WTC11 (cell line): ENCODE results near the gene CACNA1D. TPM values are rescaled to one million over a fixed set of nuclear protein-coding genes. Genes with fewer than 3 reads are reported as not detected.

Experiments used
- ATAC-seq: fragments of 200-7000 bp; cut with Tn5 transposase; 2 replicates; pipeline ENCODE4 v1.10.0; 2021; ENCODE audit warnings: mild to moderate bottlenecking, moderate library complexity
- CTCF ChIA-PET: fragments of 300-600 bp; sonication (Branson Sonifier 250); formaldehyde crosslinking; loops from one replicate; lab custom pipeline; 2021; ENCODE audit warnings: antibody characterized with exemption; lab: Charles Lee
- POLR2A ChIA-PET: fragments of 350-600 bp; sonication (Branson Sonifier 250); formaldehyde crosslinking; loops from one replicate; lab custom pipeline; 2021; ENCODE audit warnings: antibody characterized with exemption; lab: Charles Lee
- DNase-seq: peaks from one replicate; pipeline ENCODE4 v3.0.0; 2021; ENCODE audit warnings: low spot score
- H3K27ac Mint-ChIP-seq: 2 replicates; pipeline ENCODE4 v1.8.0; 2021; ENCODE audit warnings: mixed read lengths
- H3K27me3 Mint-ChIP-seq: 2 replicates; pipeline ENCODE4 v1.8.0; 2021; ENCODE audit warnings: low read depth, mild to moderate bottlenecking, moderate library complexity, mixed read lengths
- H3K36me3 Mint-ChIP-seq: 2 replicates; pipeline ENCODE4 v1.8.0; 2021; ENCODE audit warnings: mixed read lengths
- H3K4me1 Mint-ChIP-seq: 2 replicates; pipeline ENCODE4 v1.8.0; 2022; ENCODE audit warnings: mixed read lengths
- H3K4me3 Mint-ChIP-seq: 2 replicates; pipeline ENCODE4 v1.8.0; 2021; ENCODE audit warnings: mild to moderate bottlenecking, moderate library complexity, mixed read lengths
- H3K9me3 Mint-ChIP-seq: 2 replicates; pipeline ENCODE4 v1.8.0; 2021; ENCODE audit warnings: mixed read lengths
- ATF2 ChIP-seq: sonication (generic); formaldehyde crosslinking; IDR thresholded peaks from 2 replicates; pipeline ENCODE4 v1.8.1; 2022; ENCODE audit warnings: low read depth, missing genetic modification reagents, borderline replicate concordance
- ATF3 ChIP-seq: sonication (generic); formaldehyde crosslinking; conservative IDR thresholded peaks from 2 replicates; pipeline ENCODE4 v1.8.1; 2022; ENCODE audit warnings: mild to moderate bottlenecking, missing genetic modification reagents
- CREM ChIP-seq: sonication (generic); formaldehyde crosslinking; IDR thresholded peaks from 2 replicates; pipeline ENCODE4 v1.8.1; 2022; ENCODE audit warnings: mild to moderate bottlenecking, missing genetic modification reagents, moderate library complexity
- ESRRA ChIP-seq: sonication (generic); formaldehyde crosslinking; IDR thresholded peaks from 2 replicates; pipeline ENCODE4 v1.8.1; 2022; ENCODE audit warnings: mild to moderate bottlenecking, missing genetic modification reagents, borderline replicate concordance
- FOXK1 ChIP-seq: sonication (generic); formaldehyde crosslinking; IDR thresholded peaks from 2 replicates; pipeline ENCODE4 v1.8.0; 2022; ENCODE audit warnings: mild to moderate bottlenecking, moderate library complexity, missing genetic modification reagents
- GRHL2 ChIP-seq: fragments of 250-450 bp; sonication (Bioruptor Pico); IDR thresholded peaks from 2 replicates; pipeline ENCODE4 v1.8.0; 2022; ENCODE audit warnings: mild to moderate bottlenecking, moderate library complexity; ENCODE audit not compliant: insufficient replicate concordance, severe bottlenecking
- HMGXB4 ChIP-seq: sonication (generic); formaldehyde crosslinking; IDR thresholded peaks from 2 replicates; pipeline ENCODE4 v1.8.1; 2023; ENCODE audit warnings: mild to moderate bottlenecking, moderate library complexity, missing genetic modification reagents
- JUN ChIP-seq: sonication (generic); formaldehyde crosslinking; IDR thresholded peaks from 2 replicates; pipeline ENCODE4 v1.8.0; 2023; ENCODE audit warnings: mild to moderate bottlenecking, missing genetic modification reagents
- NFYB ChIP-seq: sonication (generic); formaldehyde crosslinking; conservative IDR thresholded peaks from 2 replicates; pipeline ENCODE4 v1.8.0; 2022; ENCODE audit warnings: low read depth, missing genetic modification reagents
- NR3C1 ChIP-seq: sonication (generic); formaldehyde crosslinking; conservative IDR thresholded peaks from 2 replicates; pipeline ENCODE4 v1.8.1; 2023; ENCODE audit warnings: low read depth, mild to moderate bottlenecking, missing genetic modification reagents
- PRDM15 ChIP-seq: sonication (generic); formaldehyde crosslinking; IDR thresholded peaks from 2 replicates; pipeline ENCODE4 v1.8.0; 2022; ENCODE audit warnings: missing genetic modification reagents
- SOX15 ChIP-seq: fragments of 250-450 bp; sonication (Bioruptor Pico); IDR thresholded peaks from 2 replicates; pipeline ENCODE4 v1.9.0; 2021; ENCODE audit warnings: mild to moderate bottlenecking
- TP53 ChIP-seq: sonication (generic); formaldehyde crosslinking; IDR thresholded peaks from 2 replicates; pipeline ENCODE4 v1.8.1; 2023; ENCODE audit warnings: mild to moderate bottlenecking, missing genetic modification reagents
- USF1 ChIP-seq: sonication (generic); formaldehyde crosslinking; IDR thresholded peaks from 2 replicates; pipeline ENCODE4 v1.8.0; 2022; ENCODE audit warnings: mild to moderate bottlenecking, missing genetic modification reagents
- ZNF219 ChIP-seq: sonication (generic); formaldehyde crosslinking; IDR thresholded peaks from 2 replicates; pipeline ENCODE4 v1.8.0; 2023; ENCODE audit warnings: missing genetic modification reagents, mild to moderate bottlenecking, borderline replicate concordance
- ZNF232 ChIP-seq: sonication (generic); formaldehyde crosslinking; IDR thresholded peaks from 2 replicates; pipeline ENCODE4 v1.8.0; 2022; ENCODE audit warnings: mild to moderate bottlenecking, missing genetic modification reagents
- ZNF317 ChIP-seq: sonication (generic); formaldehyde crosslinking; IDR thresholded peaks from 2 replicates; pipeline ENCODE4 v1.8.1; 2023; ENCODE audit warnings: low read depth, mild to moderate bottlenecking, moderate library complexity, missing genetic modification reagents, borderline replicate concordance
- ZNF416 ChIP-seq: fragments of 250-450 bp; sonication (Bioruptor Pico); IDR thresholded peaks from 2 replicates; pipeline ENCODE4 v1.9.0; 2021; ENCODE audit warnings: mild to moderate bottlenecking, inconsistent platforms
- total RNA-seq: library from RNA; stranded (reverse); gene quantifications from 3 replicates; pipeline ENCODE4 v1.2.3, GENCODE V29; 2021

Gene CACNA1D
- total RNA-seq, 1 experiment from 2014 or later: 2.3 TPM

- Mint-ChIP-seq H3K4me1 (no peaks in the 10 kb centered on the region), H3K4me3 (no peak overlapping the region), H3K9me3 (peaks cover 23% of the 10 kb centered on the region), H3K27ac (no peak overlapping the region), H3K36me3 (peaks cover 7% of the 10 kb centered on the region), H3K27me3 (no peaks in the 10 kb centered on the region)
- DNase-seq: no peak
- TF ChIP-seq TP53: no peak
- TF ChIP-seq PRDM15: no peak
- TF ChIP-seq ZNF416 (CRISPR knock-in tag): no peak
- ChIA-PET CTCF (no interaction called here), POLR2A (no interaction called here)
- ATAC-seq: no peak
Observed at GRCh38 chr3:53650424-53650823, 156.0 kb downstream of the CACNA1D start.

GRCh38 chr3:53650928-53651661 lies 156.7 kb downstream of the CACNA1D start:
- ChIA-PET POLR2A (no interaction called here), CTCF (interaction anchor here (0.7 kb wide), 1 partner anchor 356 kb away, joined by 3 read pairs; no protein-coding TSS in a partner anchor)
- Mint-ChIP-seq H3K4me3 (no peak overlapping the region), H3K4me1 (no peaks in the 10 kb centered on the region), H3K27ac (no peak overlapping the region), H3K36me3 (peaks cover 7% of the 10 kb centered on the region), H3K9me3 (peaks cover 25% of the 10 kb centered on the region), H3K27me3 (no peaks in the 10 kb centered on the region)
- DNase-seq (no peak), ATAC-seq (no peak)
- no peak for TF ChIP-seq ATF2 (CRISPR knock-in tag)
- TF ChIP-seq PRDM15: no peak
- TF ChIP-seq JUN (CRISPR knock-in tag): no peak
- TF ChIP-seq ATF3 (CRISPR knock-in tag): no peak
- no peak for TF ChIP-seq ESRRA
- no peak for TF ChIP-seq ZNF219
- TF ChIP-seq USF1: no peak
- TF ChIP-seq FOXK1 (CRISPR knock-in tag): no peak
- no peak for TF ChIP-seq HMGXB4 (CRISPR knock-in tag)
- TF ChIP-seq ZNF232 (CRISPR knock-in tag): no peak
- TF ChIP-seq SOX15: no peak
- no peak for TF ChIP-seq GRHL2 (CRISPR knock-in tag)
- TF ChIP-seq NR3C1 (CRISPR knock-in tag): no peak
- TF ChIP-seq NFYB: no peak
- no peak for TF ChIP-seq ZNF317
- TF ChIP-seq CREM (CRISPR knock-in tag): no peak
